Stimulated activated CD4-positive, alpha-beta T cell treated with anti-CD3 and anti-CD28 coated beads, Interleukin-1b, Interleukin-23, amount 100 ng/mL, for 4 hours (primary cell): Measurements from ENCODE around the gene RIN3.
A peak's percentile ranks its signal among the peaks of the same experiment; 100 is the strongest.

ENCODE experiments used
- DNase-seq, 2 donors: peaks; one replicate each; pipeline ENCODE4 v3.0.0-alpha.2; 2020; ENCODE audit warnings: low read depth in 2 of 2

Gene RIN3

GRCh38 chr14:92714739-92715307 lies 201.2 kb downstream of the RIN3 start:
- peak; percentile 78 to 81 for DNase-seq

- DNase-seq: no peak
Observed at GRCh38 chr14:92716131-92716530, 202.6 kb downstream of the RIN3 start.

GRCh38 chr14:92717571-92718042 lies 204.0 kb downstream of the RIN3 start:
- DNase-seq: no peak

- no peak for DNase-seq
Observed at GRCh38 chr14:92718664-92719063, 205.1 kb downstream of the RIN3 start.

- DNase-seq: no peak
Observed at GRCh38 chr14:92719421-92719820, 205.8 kb downstream of the RIN3 start.

- DNase-seq: no peak
Observed at GRCh38 chr14:92719890-92720323, 206.3 kb downstream of the RIN3 start.

GRCh38 chr14:92724516-92725340 lies 211.1 kb downstream of the RIN3 start:
- DNase-seq: no peak

- no peak for DNase-seq
Observed at GRCh38 chr14:92726135-92726932, 212.8 kb downstream of the RIN3 start.

- DNase-seq: no peak
Observed at GRCh38 chr14:92726933-92727262, 213.3 kb downstream of the RIN3 start.

GRCh38 chr14:92728759-92729364 lies 215.3 kb downstream of the RIN3 start:
- no peak for DNase-seq

- DNase-seq: no peak
Observed at GRCh38 chr14:92729634-92730358, 216.2 kb downstream of the RIN3 start.

- DNase-seq: no peak
Observed at GRCh38 chr14:92731622-92732115, 218.1 kb downstream of the RIN3 start.

GRCh38 chr14:92733007-92733406 lies 219.4 kb downstream of the RIN3 start:
- no peak for DNase-seq

GRCh38 chr14:92734618-92735017 lies 221.0 kb downstream of the RIN3 start:
- DNase-seq: no peak

GRCh38 chr14:92735344-92735743 lies 221.8 kb downstream of the RIN3 start:
- no peak for DNase-seq

GRCh38 chr14:92737206-92737605 lies 223.6 kb downstream of the RIN3 start:
- DNase-seq: no peak

- DNase-seq: no peak
Observed at GRCh38 chr14:92737619-92738188, 224.1 kb downstream of the RIN3 start.
